NCI-H2171 (cell line): ENCODE data around the gene FAM47C.
"Not testable (repeated sequence)": the region's sequence is repeated elsewhere in the genome, so short reads cannot be mapped to it uniquely, and the experiment has no call there.

Experiments used
- DNase-seq: peaks from one replicate; lab custom pipeline; 2025; lab: John Stamatoyannopoulos, UW

The FAM47C gene

DNA sequence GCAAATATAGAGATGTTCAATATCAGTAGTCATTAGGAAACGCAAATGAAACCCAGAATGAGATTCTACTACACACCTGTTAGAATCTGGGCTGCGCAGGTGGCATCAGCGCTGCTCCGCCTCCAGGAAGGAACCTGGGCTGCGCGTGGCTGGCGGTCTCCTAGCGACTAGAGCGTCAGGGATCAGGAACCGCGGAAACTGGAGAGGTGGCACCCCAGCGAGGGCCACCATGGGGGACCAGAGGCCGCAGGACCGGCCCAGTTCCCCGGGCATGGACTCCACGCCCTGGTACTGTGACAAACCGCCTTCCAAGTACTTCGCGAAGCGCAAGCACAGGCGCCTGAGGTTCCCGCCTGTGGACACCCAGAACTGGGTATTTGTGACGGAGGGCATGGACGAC is at the start of gene FAM47C:
Gene FAM47C, plus strand, starts transcription at position 185 of the 400 bp plus-strand sequence. Its CDS starts 45 bp downstream, at position 230.
- DNase-seq: not testable (repeated sequence)

DNA sequence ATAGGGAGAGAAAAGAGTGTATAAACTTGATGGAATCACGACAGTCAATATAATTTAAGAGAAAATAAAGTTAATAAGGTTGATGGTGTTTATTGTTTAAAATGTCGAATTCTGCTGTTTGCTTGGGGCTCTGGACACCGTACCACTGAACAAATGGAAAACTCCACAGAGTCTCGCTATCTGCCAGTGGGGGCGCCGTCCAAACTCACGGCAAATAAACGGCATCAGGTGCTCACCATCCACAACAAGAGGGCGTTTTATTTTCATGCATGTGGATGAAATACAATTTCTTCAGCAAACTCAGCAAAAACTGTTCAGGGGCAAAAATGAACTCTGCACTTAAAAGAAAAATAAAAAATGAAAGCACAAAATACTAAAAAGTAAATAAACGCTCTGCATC is 46.6 kb upstream of the FAM47C start:
- no peak for DNase-seq

DNA sequence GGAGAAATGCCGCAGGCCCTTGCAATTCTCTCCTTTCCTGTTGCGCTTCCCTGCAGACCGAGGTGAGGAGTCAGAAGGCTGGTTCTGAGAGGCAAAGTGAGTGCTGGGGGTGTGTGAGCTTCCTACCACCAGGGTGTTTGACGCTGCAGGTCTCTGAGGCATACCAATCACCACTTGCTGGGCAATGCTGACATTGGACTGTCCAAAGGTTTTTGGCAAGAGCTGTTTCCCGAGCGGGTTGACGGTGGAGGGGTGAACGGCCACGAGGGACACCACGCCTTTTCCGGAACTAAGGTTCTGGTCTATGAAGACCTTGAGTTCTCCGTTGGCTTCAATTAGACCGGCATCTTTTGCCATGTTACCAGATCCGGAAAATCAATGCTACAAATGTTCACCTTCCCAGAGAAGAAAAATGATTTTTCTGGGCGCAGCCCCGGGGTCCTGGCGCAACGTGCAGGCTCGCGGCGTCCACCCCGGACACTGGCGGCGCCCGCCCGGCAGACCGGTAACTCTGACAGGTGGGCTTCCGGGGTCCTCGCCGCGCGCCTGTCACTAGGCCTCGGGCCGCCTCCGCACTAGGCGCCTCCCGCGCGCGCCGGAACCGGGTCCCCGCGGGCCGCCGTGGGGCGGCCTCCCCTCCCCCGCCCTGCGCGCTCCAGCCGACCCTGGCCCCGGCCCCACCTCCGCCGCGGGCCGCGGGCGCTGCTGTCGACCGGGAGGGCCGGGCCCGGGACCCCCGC is 44.9 kb upstream of the FAM47C start:
- DNase-seq: no peak

DNA sequence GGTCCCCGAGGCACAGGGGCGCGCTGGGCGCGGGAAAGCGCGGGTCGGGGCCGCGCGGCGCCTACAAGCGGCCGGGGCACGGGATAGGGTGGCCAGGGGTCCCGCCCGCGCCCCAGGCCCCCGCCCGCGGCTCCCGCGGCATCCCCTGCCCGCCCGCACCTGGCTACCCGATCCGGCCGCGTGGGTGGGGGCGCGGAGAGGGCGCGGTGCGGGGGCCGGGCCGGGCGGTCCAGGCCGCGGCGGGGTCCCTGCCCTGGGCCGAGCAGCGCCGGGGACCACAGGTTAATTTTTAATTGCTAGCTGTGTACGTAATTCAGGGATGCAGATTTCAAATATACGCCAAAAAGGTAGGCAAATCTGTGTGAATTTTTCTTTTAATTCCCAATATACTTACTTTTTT is 44.3 kb upstream of the FAM47C start:
- no peak for DNase-seq

DNA sequence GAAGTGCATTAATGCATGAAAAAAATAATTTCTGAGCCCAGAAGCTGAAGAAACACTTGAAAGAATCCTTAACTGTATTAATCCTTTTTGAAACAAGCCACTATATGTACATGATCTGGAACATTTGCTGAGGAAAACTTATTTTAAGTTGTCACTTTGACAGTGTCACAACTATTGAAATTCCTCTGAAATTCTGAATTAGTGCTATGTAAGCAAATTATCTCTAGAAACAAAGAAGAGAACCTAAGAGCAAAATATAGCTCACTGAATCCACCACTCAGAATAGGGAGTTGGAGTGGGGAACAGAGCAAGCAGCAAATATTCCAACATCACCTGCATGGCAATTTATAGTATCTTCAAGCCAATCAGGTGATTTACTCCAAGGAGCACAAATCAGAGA is 34.6 kb upstream of the FAM47C start:
- DNase-seq: no peak

DNA sequence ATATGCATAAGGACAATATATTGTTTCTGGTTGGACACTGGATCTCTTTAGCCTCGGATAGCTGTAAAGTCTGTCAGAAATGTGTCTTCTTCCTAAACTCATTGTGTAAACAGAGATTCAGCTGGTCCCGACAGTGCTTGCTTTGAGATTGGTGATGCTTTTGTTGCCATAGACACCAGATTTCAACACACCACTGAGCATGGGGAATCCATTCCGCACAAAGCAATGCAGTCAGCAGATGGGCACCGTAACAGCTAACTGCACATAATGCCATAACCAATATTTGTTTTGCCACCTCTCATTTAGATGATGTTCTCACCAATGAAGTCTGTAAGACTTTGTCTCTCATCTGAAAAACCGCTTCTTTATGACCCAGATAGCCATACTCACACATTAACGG is 33.3 kb upstream of the FAM47C start:
- no peak for DNase-seq

DNA sequence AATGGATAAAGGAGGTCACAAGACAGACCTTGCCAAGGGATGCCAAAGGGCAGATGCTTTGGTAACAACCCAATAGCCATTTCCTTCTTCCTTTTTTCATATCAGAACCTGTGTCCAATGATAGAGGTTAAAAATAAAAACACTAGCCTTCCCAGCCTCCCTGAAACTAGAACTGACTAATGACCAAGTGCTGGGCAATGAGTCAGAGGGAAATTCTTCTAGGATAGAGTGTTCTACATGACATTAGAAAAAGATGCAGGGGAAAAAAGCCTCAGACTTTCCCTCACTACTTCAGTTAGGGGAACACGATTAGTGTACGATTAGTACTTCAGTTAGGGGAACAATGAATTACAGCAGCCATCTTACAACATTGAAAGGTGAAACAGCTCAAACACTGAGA is 29.3 kb upstream of the FAM47C start:
- no peak for DNase-seq

DNA sequence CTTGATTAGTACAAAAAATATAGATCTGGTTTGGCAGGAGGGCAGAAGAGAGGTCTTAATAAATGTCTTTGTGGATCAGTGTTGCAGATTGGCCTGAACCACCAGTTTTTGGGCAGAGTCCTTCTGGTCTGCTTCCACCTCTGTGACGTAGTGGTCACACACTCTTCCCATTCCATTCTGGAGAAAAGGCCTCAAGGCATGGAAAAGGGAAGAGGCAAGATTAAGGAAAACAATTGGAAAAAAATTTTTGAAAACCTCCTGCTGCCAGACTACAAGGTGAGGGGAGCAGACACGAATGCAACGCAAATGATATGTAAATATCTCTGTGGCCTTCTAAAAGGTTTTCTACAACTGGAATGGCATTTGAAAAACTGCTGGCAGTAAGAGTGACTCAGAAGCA is 24.3 kb upstream of the FAM47C start:
- DNase-seq: no peak

DNA sequence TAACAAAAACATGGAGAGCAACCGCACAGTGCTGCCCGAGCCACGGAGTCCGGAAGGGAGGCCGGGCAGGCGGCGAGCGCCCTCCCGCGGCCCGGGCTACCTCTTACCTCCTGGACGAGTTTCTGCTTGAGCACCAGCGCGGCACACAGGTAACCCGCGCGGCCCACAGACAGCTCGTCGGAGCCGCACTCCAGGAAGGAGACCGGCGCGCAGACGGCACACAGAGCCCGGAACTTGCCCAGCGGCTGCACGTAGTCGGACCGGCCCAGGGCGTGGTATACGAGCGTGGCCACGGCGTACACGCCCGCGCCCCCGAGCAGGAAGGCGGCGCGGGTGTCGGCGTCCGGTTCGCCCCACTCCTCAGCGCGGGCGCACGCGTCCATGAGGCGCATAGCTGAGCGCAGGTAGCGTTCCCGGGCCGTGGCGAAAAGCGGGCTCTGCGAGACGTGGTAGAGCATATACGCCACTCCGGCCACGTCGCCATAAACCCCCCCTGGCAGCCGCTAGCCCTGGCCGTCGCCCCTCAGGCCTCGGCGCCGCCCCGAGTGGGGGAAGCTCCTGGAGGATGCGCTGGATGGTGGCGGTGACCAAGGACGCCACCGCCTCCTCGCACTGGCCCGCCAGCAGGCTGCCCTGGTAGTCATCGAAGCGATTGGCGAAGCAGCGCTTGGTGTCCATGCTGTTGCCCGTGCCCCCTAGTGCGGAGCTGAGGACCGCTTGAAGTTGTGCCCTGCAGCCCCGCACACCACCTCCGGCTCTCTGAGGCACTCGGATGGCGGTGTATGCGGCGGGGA is 22.6 kb upstream of the FAM47C start:
- DNase-seq: not testable (repeated sequence)

DNA sequence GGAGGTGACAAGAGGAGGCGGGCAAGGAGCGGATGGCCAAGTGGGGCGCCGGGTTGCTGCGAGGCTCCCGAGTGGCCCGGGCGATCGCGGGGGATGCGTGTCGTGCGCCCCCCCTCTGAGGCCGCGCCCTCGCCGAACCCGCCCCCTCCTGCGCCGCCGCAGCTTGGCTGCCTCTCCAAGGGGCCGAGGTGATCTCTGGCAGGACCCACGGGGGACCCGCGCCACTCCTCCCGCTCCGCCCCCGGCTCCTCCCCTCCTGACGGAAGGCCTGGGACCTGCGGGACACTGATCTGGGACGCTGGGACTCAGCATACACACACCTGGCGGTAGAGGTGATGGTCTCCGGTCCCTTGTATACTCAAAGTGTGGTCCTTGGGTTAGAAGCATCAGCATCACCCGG is 21.9 kb upstream of the FAM47C start:
- no peak for DNase-seq

DNA sequence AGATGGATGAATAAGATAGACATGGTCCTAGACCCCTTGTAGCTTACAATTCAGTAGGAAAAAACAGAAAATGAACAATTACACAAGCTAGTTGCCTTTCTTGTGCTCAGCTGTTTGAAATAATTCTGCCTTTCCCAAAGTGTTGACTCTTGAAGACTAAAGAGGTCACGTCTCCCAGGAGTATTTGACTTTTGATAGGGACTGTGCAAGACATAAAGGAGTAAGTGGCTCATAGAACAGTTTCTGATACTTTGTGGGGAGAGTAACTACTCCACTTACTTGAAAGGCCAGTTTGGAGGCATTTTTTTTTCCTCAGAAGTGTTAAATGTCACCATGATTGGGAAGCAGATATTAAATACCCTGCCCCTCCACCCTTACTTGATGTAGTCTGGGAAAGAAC is 21.0 kb upstream of the FAM47C start:
- DNase-seq: not testable (repeated sequence)

DNA sequence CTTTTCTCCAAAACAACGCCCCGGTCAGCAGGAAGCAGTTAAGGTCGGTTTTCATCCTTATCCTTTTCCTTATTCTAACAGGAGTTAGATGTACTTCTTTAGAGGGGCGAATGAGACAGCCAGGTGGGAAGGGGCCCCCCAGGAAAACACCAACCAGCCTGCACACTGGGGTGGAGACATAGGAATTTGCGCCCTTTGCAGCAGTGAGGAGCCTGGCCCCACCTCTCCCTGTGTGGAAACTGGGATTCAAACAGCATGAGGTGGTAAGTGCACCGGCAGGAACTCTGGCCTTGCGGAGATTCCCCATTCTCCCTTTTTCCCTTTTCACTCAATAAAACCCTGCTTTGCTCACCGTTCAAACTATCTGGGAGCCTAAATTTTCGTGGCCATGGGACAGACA is 8.0 kb upstream of the FAM47C start:
- DNase-seq: no peak

DNA sequence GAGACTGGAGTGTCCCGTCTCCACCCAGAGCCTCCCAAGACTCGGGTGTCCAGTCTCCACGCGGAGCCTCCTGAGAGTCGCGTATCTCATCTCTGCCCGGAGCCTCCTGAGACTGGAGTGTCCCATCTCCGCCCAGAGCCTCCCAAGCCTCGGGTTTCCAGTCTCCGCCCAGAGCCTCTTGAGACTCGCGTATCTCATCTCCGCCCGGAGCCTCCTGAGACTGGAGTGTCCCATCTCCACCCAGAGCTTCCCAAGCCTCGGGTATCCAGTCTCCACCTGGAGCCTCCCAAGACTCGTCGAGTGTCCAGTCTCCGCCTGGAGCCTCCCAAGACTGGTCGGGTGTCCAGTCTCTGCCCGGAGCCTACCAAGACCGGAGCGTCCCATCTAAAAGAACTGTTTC is 2.3 kb downstream of the FAM47C start:
- no peak for DNase-seq

DNA sequence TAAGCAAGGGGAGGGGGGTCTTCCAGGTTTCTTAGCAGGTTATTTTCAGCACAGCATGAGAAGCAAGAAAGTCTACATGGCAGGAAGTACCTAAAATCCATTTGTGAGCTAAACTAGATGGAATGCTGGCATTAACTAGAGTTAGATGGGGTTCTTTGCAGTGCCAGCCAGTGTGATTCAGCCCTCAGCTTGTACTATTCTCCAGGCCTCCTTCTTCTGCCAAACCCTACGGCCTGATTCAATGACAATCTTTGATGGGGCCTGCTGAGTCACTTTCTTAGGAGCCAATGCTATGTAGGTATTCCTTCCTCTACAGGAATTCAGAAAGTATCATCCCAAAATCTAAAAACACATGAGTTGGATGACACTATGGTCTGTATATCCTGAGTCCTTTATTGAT is 26.1 kb downstream of the FAM47C start:
- DNase-seq: not testable (repeated sequence)

DNA sequence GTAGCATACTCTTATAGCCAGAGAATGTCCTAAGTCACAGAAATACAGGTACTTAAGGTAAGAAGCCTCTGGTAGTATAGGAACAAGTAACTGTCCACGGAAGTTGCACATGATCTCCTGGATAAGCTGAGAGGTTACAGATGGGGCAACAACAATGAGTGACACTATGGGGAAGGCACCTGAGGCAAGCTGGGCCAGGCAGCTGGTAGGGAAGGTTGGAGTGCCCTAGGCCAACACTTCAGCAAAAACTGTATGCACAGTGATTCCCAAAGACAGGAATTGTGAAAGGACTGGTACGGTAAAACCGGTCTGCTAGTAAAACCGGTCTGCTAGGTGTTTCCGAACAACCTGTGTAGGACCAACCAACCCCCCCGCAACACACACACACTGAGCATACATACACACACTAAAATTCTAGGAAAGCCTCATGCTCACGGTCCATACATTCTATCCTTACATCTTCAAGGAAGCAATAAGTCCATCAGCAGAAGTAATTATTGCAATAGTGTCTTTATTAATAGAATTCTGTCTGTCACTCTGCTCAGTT is 28.6 kb downstream of the FAM47C start:
- DNase-seq: not testable (repeated sequence)

DNA sequence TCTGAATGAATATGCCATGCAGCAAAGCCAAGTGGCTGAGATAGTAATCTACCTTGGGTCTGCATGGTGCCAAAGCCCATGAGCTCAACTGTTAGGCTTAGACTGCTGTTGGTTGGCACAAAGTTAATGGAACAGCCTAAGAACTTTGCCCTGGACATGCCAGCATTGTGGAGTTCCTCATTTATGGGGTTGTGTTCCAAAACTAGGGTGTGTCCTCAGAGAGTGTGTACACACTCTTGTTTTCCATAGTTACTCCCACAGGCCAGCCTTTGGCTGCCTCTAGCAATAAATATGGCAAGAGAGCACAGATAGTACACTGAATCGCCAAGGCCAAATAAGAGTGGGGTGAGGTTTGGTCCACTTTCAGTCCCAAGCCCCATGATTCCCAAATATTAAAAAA is 30.6 kb downstream of the FAM47C start:
- not testable (repeated sequence) for DNase-seq

DNA sequence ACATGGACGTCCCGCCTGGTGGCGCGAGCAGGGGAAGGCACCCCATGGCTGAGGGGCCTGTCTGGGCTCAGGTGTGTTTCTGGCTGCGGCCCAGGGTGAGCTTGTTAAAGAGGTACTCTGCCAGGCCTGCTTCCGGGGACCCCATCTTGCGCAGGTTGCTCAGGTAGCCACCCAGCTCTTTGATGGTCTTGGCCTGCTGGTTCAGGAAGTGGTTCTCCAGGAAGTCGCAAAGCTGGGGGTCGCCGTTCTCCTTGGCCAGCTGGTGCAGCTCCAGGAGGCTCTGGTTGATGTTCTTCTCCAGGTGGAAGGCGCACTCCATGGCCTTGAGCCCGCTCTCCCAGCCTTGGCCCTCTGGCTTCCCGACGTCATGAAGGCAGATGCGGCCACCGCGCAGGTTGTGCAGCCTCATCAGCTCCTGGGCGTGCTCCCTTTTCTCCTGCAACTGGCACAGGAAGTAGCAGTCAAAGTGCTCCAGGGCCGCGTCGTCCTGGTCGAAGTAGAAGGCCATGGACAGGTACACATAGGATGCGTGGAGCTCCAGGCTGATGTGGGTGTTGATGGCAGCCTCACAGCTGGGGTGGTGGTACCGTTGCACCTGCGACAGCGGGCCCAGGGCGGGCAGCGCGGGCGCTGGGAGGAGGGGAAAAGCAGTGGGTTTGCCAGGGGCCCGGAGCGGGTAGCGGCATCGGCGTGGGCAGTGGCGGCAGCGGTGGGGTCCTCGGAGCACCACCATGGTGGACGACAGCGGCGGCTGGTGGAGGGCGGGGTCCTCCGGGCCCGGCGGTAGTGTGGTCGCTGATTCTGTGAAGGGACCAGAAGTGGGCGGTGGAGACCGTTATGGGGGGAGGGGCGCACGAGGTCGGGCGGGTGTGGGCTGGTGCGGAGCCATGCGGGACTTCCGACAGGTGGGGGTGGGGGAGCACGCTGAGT is 35.1 kb downstream of the FAM47C start:
- not testable (repeated sequence) for DNase-seq

DNA sequence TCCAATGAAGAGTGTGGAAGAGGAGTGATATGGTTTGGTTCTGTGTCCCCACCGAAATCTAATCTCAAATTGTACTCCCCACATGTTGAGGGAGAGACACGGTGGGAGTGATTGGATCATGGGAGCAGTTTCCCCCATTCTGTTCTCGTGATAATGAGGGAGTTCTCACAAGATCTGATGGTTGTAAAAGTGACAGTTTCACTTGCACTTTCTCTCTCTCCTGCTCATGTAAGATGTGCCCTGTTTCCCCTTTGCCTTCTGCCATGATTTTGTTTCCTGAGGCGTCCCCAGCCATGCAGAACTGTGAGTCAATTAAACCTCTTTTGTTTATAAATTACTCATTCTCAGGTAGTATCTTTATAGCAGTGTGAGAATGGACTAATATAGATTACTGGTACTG is 39.6 kb downstream of the FAM47C start:
- DNase-seq: no peak

DNA sequence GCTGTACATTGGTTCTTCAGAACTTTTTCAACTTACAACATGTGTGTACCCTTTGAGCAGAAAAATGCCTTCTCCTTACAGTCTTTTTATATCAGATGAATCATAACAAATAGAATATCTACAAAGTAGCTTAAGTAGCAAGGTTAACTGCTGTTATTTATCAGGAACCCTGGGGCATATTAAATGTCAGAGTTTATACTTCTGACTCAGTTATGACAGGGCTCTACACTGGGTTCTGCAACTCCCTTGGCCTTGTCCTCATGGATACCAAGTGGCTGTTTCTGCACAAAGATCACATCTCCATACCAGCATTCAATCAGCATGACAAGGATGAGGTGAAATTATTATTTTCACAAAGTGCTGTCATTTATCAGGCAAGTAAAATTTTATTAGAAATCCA is 49.4 kb downstream of the FAM47C start:
- not testable (repeated sequence) for DNase-seq

DNA sequence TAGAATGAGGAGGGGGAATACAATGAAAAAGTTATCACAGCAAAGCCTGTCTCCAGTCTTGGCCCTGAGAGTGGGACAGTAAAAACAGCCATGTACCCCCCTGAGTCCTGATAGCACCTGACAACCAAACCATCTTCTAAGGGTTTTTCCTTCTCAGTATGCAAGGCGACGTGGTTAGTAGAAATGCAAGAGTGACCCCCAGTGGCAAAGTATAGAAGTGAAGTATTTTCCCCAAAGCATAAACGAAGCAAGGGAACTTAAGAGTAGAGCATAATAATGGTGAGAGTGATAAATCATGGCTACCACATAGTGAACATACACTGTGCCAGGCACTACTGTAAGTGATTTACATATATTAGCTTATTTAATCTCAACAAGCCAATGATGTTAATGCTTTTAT is 52.8 kb downstream of the FAM47C start:
- peak; percentile 4 for DNase-seq
